Erythroblast (primary cell): ENCODE results near the gene TMEM63A.
A peak's percentile ranks its signal among the peaks of the same experiment; 100 is the strongest.

Experiments used
- GATA1 ChIP-seq: IDR thresholded peaks from 2 replicates; pipeline ENCODE4 v1.6.1; 2011; ENCODE audit warnings: low read depth, mild to moderate bottlenecking, control low read depth, low read length, moderate library complexity
- POLR2A ChIP-seq: IDR thresholded peaks from 2 replicates; pipeline ENCODE4 v1.6.1; 2011; ENCODE audit warnings: mild to moderate bottlenecking, low read length

- TF ChIP-seq POLR2A: peak; percentile 2
- TF ChIP-seq GATA1: no peak
Observed at GRCh38 chr1:225842788-225843425, 39.3 kb downstream of the TMEM63A start.
